Suppressor macrophage treated with lipopolysaccharide for 1 hour (primary cell): Measurements from ENCODE around the gene RNF213.

Experiments used
- DNase-seq, 3 donors: peaks; one replicate each; pipeline ENCODE4 v3.0.0-alpha.2; 2020 to 2022

Gene RNF213

DNA sequence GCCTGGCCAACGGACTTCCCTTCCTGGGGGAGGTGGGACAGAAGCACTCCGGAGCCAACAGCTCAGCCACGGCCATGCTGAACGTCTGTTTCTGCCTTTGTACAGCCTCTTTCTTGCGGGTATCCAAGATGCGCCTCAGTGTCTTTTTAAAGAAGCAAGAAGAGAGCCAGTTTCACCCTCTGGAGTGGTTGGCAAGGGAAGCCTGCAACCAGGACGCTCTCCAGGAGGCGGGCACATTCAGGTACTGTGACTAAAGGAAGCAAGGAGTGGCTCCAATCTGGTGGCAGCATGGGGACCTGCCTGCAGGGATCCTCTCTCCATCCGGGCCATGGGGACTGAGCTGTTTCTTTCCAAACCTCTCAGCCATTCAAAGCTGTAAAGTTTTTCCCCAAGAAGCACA is 93.7 kb downstream of the RNF213 start:
- no peak for DNase-seq

DNA sequence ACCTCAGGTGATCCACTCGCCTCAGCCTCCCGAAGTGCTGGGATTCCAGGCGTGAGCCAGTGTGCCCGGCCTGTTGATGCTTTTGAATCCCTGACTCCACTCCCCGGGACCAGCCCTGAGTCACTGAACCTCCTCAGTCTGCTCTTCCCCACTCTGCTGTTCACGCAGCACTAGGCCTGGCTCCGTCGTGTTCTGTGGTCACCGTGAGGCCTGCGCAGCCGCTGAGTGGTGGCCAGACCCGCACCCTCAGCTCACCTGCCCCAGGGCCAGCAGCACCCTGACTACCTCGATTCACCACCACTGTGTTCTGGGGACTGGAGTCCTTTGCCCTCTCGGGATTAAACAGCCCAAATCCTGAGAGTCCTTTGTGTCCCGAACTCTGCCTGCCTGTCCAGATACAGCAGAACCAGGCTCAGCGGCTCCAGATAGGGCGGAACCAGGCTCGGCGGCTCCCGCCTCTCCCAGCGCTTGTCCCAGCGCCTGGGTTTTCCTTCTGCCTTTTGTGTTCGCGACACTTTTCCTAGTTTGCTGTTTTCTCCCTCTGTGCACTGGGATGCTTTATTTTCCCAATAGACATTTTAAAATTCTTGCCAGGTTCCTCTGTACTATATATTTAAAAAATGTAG is 95.7 kb downstream of the RNF213 start:
- no peak for DNase-seq

DNA sequence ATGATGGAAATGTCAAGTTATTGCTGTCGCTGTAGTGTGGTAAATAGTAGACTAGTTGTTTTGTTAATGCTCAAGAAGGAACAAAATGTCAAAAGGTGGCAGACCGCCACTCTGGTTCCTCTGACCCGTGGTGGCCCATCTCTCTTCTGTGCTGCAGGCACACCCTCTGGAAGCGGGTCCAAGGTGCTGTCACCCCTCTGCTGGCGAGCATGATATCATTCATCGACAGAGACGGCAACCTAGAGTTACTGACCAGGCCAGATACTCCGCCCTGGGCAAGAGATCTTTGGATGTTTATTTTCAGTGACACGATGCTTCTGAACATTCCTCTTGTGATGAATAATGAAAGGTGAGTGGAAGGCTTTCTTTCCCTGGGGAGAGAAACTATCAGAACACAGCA is 97.5 kb downstream of the RNF213 start:
- DNase-seq = no peak

DNA sequence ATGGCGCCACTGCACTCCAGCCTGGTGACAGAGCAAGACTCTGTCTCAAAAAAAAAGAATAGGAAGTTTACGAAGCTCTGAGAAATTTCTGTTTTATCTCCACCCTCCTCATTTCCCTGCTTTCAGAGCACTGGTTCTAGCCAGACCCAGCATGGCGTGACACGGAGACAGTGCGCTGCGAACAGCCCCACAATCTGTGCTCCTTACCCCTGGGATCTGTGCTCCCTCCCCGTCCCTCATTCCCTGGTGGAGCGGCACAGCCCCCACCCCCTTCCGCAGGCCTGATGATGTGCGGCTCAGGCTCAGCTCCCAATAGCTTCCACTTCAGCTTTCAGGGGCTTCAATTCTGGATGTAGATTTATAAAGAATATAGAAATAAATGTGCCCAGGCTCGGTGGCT is 98.2 kb downstream of the RNF213 start:
- DNase-seq = no peak

DNA sequence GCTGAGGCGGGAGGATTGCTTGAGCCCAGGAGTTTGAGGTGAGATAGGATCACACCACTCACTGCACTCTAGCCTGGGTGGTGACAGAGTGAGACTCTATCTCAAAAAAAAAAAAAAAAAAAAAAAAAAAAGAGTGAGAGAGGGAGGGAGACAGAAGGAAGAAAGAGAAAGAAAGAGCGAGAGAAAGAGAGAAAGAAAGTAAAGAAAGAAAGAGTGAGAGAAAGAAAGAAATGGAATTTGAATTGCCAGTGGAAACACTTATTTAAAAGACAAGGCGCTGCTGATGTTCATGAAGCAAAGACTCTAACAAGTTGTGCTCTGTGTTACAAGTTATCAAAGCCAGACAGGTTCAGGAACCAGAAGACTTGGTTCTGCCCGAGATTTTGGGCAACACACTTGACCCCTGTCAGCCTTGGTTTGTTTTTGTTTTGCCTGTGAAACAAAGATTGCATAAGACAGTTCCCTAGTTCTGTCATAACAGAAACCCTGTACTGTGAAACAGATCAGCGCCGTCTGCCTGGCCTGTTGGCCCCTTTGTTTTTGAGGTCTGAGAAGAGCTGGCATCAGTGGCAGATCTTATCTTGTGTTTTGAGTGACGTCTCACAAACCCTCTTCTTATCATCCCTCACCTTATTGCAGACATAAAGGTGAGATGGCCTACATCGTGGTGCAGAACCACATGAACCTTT is 98.9 kb downstream of the RNF213 start:
- DNase-seq = peak in 1 of 3 donors; percentile 46

DNA sequence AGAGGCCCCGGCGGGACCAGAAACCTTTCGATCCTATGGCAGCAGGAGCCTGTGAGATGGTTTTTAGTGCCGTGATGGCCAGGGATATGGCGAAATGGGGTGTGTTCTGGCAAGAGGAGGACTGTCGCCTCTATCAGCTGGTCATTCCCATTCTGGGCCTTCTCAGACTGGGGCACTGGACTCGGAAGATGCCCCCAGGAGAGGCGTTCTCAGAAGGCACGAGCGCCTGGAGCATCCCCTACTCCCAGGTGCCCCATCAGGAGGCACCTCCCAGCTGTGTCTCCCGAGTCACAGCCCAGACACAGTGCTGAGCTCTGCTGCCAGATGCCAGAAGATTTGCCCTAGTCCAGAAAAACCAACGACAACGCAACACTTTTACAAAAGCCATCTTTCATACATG is 99.7 kb downstream of the RNF213 start:
- DNase-seq = no peak

DNA sequence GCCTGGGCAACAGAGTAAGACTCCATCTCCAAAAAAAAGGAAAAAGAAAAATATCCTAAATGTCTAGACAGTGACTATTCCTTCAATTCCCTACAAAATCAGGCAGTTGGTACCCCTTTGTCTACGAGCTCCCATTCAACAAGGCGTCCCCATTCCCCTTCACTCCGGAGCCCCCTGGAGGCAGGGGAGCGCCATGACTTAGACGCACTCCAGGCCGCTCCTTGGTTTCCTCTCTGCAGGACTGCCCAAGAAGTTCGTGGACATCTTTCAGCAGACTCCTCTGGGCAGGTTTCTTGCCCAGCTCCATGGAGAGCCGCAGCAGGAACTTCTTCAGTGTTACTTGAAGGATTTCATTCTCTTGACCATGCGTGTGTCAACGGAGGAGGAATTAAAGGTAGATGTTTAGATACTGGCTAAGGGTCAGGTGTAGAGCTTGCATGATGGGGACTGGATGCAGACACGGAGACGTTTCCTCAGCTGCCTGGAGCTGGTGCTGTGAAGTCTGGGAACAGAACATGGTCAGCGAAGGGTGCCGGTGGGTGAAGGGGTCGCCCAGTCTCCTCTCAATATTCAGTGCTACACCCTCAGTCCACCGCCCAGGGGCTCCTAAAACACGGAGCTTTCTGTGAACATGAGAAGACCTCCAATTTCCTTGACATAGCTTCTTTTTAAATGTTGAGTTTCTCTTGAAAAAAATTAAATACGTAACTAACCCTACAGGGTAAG is 101.0 kb downstream of the RNF213 start:
- peak in 2 of 3 donors; percentile 5 to 29 for DNase-seq

DNA sequence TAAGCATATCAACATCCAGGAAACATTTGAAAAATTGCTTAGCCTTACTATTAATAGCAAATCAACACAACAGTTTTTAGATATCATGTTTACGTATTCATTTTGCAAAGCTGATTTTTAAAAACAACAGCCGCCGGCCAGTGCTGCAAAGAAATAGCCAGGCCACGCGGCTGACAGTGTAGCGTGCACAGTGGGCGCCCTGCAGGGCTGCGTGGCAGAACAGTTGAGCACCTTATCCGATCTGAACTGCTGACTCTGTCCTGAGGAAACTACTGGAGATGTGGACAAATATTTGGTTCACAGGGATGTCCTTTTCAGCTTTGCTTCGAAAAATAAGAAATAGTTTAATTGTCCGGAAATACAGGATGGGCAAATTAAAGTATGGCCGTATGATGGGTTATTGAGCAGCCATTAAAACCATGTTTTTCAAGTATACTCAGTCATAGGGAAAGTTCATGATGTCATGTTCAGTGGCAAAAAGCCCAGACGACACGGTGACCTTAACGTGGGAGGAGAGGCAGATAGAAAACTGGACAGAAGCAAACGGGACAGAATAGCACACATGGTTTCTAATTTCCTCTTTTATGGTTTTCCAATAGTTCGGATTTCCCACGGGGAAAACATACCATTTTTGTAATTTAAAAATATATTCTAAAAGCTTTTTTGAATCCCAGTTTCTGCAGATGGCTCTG is 101.9 kb downstream of the RNF213 start:
- peak in 2 of 3 donors; percentile 6 to 69 for DNase-seq

DNA sequence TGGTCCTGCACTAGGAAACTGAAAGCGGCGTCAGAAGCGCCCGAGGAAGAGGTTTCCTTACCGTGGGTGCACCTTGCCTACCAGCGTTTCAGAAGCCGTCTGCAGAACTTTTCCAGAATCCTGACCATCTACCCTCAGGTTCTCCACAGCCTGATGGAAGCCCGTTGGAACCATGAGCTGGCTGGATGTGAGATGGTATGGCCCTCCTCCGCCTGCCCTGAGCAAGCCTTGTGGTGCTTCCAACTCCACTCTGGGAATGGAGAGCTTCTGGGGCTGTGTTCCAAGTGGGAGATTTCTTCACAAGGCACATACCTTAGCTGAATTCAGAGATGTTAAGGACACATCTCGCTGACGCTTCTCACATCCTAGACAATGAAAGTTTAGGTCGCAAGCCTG is 102.5 kb downstream of the RNF213 start:
- no peak for DNase-seq

DNA sequence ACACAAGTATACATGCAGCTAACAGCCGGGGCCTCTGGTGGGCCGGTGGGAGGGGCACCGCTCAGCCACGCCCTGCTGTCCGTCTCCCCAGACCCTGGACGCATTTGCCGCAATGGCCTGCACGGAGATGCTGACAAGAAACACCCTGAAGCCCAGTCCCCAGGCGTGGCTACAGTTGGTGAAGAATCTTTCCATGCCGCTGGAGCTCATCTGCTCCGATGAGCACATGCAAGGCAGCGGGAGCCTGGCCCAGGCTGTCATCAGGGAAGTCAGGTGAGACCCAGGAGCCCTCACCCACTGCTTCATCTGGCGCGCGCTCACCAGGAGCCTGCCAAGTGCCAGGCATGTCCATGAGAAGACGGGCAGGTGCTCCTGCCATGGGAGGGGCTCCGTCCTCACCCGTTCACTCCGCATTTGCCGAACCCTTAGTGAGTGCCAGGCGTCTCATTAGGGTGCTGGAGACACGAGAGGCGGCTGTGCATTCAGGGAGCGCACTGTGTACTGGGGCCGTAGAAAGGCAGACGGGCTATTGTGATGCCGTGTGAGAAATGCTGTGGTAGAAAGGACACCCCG is 103.0 kb downstream of the RNF213 start:
- DNase-seq = no peak

DNA sequence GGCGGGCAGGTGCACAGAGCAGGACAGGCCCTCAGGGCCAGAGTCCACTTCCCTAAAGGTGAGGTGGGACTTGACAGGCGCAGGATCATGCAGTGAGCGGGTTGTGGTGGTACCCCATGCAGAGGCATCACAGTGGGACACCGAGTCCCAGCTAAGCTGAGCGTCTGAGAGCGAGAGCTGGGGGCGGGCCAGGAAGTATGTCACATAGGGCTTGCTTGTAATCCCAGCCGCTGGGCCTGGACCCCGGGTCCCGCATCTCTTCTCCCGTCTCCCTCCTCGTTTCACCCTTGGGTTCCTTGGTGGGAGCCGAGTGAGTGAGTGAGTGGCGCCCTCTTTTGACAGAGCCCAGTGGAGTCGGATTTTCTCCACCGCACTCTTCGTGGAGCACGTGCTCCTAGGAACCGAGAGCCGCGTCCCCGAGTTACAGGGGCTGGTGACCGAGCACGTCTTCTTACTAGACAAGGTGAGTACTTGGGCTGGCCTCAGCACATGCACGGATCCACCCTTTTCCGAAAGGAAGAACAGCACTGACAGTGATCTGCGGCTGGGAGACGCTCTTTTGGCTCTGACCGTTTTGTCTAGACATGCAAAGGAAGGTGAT is 103.5 kb downstream of the RNF213 start:
- peak in 2 of 3 donors; percentile 7 to 32 for DNase-seq

DNA sequence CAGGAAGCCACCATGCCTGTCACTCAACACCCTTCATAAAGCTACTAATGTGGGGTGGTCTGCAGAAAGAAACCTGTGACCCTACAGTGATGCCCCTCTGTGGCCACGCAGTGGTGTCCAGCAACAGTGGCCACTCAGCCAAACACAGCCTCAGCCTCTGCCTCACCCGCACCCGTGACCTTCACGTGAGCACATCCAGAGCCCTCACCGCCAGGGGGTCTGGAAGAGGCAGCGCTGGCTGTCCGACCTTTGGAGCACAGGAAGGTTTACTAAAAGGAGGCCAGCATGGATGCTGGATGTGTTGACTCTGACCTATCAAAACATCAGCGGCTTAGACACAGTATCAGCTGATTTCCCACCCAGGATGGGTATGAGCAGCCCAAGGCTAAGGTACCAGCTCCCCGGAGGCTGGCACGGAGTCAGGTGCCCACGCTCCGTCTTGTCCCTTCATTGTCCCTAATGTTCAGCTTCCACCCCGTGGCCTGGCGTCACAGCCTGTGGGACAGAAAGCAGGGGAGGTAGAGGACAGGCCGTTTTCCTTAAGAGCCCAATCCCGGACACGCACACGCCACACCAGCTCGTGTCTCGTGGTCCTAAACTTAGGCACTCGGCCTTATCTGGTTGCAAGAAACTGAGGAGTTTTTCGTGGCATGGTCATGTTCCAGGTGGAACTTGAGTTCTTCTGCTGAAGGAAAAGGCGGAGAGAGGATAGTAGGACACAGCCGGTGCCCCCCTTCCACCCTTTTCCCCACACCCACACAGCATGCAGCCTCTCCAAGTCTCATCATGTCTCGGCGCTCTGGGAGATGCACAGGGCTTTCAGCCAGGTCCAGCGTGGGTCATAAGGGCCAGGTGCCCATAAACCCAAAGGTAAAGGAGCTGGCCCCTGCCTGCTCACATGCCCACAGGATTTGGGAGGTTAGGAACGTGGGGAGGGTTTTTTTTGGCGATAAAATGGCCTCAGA is 104.6 kb downstream of the RNF213 start:
- no peak for DNase-seq

DNA sequence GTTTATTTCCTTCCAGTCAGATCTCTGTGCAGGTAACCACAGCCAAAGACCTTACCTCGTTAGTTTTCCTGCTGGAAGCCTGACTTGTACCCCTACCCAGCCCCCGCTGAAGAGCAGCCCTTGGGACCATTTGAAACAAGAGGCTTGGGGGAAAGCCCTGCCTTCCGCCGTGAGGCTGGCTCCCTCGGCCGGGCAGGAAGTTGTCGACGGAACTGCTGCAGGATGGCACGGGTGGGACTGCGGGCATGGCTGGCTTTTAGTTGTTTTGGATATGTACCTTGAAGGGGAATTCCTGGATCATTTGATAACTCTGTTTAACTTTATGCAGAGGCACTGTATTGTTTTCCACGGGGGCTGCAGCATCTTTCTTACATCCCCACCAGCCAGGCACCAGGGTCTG is 105.3 kb downstream of the RNF213 start:
- DNase-seq = no peak

DNA sequence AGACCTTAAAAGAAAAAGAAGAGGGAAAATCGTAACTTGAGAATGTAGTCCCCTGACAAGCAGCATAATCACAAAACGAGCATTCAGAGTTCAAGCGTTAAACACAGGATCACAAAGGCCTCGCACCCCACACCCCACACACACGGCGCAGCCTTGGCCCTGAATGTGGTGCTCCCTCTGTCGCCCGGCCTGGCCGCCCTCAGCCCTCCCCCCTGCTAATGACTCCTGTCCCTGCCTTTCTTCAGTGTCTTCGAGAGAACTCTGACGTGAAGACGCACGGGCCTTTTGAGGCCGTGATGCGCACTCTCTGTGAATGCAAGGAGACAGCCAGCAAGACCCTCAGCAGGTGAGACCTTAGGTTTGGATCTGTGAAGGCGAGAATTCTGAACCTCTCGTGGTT is 106.9 kb downstream of the RNF213 start:
- DNase-seq = no peak

DNA sequence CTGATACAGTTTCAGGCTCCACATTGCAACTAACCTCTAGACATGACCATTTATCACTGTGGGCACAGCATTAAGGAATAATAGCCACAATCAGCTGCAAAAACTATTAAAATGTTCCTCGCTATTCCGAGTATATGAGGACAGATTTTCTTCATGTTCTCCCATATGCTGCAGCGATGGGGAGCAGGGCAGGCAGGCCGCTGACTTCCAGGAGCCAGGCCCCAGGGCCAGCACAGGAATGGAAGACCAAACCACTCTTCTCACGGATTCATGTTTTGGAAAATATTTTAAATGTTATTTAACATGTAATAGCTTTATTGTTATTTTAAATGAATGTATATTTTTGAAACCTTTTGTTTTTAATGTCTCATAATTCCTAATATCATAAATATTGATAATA is 110.5 kb downstream of the RNF213 start:
- no peak for DNase-seq

DNA sequence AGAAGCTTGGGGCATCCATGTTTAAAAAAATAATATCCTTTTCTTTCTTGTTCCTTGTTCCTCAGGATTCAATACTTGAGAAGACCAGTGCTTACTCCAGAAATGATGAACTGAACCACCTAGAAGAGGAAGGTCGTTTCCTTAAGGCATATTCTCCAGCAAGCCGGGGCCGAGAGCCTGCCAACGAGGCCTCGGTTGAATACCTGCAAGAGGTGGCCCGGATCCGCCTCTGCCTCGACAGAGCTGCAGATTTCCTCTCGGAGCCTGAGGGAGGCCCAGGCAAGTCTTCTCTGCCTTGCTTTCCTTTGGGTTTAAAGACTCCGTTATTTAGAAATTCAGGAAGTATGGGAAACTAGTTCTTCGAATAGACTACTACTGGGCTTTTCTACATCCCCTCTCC is 111.8 kb downstream of the RNF213 start:
- DNase-seq = no peak

DNA sequence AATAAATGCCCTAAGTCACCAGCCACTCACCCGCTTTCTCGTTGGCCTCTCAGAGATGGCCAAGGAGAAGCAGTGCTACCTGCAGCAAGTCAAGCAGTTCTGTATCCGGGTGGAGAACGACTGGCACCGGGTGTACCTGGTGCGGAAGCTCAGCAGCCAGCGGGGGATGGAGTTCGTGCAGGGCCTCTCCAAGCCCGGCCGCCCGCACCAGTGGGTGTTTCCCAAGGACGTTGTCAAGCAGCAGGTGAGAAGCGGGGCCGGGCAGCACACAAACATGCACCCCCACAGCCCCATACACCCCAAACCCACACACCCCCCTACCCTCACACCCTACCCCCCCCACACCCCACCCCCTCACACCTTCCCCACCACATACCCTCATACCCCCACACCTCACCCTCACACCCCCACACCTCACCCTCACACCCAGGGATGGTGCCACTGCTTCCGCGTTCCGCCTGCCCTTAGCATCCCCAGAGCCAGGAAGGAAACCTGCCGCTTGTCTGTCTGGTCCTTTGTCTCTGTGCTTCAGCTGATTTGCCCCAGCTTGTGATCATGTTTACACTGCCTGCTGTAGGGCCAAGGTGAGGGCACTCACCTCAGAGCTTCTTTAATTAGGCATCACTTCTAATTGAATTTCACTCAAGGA is 112.4 kb downstream of the RNF213 start:
- DNase-seq = no peak

DNA sequence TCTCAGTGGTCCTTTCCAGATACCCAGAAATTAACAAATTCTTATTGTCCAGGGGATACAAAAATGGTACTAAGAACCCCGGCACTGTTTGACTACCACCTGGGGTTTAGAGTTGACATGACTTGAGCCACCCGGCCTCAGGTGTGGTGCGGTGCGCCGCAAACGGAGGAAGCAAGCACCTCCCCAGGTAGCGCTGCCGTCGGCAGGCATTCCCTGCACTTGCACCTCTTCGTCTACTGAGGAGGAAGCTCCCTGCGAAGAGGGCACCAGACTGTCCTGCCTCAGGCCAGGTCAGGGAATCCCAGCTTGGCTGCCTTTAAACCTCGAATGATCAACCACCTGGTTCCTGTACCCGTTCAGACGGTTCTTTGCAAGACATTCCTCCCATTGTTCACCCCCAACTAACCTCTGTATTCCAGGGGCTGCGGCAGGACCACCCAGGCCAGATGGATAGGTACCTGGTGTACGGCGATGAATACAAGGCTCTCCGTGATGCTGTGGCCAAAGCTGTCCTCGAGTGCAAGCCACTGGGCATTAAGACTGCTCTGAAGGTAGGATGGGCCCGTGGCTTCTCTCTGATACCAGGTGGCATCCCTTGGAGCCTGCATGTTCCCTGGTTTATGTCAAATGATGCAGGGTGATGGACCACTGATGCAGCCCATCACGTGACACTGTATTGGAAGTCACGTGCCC is 113.5 kb downstream of the RNF213 start:
- DNase-seq = no peak

DNA sequence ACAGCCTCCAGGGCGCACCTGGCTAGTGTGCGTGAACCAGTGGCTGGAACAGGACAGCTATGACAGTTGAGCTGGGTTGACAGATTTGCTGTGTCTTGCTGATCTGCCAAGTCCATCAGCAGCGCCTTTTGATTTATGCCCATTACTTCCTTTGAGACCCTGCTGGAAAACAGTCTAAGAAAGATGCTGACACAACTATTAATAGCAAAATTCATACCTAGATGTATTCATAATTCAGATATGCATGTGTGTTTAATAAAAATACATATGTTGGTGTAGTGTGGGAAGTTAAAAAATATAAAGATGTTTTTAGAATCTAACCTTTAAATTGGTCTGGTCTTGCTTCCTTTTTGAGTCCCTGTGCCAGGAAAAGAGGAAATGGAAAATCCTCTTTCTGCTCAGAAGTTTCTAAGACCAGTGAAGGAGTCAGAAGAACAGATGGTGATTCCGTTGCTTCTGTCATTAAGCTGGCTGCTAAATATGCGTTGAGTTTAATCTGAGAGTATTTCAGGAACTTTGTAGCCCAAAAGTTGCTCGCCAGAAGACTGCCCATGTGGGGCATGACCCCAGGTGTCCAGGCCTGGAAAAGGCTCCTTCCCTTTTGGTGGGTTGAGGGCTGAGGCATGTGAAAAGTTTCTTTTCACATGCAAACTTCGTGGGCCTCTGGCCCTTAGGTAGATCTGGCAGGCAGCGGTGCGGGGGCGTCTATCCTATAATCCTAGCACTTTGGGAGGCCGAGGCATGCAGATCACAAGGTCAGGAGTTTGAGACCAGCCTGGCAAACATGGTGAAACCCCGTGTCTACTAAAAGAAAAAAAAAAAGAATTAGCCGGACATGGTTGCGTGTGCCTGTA is 114.3 kb downstream of the RNF213 start:
- DNase-seq = peak in 2 of 3 donors; percentile 10 to 27
